Thyroid gland (tissue), 4 donors: Measurements from ENCODE around the gene SCART1.

ENCODE experiments used
- POLR2A ChIP-seq, 2 donors: fragments of 450-650 bp; IDR thresholded peaks; one replicate each; pipeline ENCODE4 v1.6.1; 2017; ENCODE audit warnings: antibody characterized with exemption in 2 of 2, mild to moderate bottlenecking in 2 of 2, moderate library complexity in 1 of 2
- TF ChIP-seq, protein P1 (sequence below), 6 experiments: fragments of 200-600 bp in 3 of 6; fragments of 450-650 bp in 3 of 6; sonication (generic) in 3 of 6; IDR thresholded peaks; one replicate each; pipeline ENCODE4 v1.5.1; 2016 to 2019; ENCODE audit warnings: antibody characterized with exemption in 6 of 6, mild to moderate bottlenecking in 2 of 6, inconsistent platforms in 1 of 6, moderate library complexity in 1 of 6

DNA sequence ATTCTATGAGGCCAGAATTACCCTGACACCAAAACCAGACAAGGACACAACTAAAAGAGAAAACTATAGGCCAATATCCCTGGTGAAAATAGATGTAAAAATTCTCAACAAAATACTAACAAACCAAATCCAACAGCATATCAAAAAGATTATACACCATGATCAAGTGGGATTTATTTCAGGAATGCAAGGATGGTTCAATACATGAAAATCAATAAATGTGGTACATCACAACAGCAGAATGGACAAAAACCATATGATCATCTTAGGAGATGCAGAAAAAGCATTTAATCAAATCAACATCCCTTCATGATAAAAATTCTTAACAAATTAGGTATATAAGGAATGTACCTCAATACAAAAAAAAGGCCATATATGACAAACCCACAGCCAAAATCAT lies 5.6 kb upstream of the SCART1 start:
- TF ChIP-seq, protein P1, sequence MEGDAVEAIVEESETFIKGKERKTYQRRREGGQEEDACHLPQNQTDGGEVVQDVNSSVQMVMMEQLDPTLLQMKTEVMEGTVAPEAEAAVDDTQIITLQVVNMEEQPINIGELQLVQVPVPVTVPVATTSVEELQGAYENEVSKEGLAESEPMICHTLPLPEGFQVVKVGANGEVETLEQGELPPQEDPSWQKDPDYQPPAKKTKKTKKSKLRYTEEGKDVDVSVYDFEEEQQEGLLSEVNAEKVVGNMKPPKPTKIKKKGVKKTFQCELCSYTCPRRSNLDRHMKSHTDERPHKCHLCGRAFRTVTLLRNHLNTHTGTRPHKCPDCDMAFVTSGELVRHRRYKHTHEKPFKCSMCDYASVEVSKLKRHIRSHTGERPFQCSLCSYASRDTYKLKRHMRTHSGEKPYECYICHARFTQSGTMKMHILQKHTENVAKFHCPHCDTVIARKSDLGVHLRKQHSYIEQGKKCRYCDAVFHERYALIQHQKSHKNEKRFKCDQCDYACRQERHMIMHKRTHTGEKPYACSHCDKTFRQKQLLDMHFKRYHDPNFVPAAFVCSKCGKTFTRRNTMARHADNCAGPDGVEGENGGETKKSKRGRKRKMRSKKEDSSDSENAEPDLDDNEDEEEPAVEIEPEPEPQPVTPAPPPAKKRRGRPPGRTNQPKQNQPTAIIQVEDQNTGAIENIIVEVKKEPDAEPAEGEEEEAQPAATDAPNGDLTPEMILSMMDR (IDR thresholded peaks at IDR 0.05) = no peak
- TF ChIP-seq POLR2A (IDR thresholded peaks at IDR 0.05) = no peak
